GM21390 (cell line): ENCODE data around the gene INPP4A.

Source experiments
- ATAC-seq: cut with Tn5 transposase; IDR thresholded peaks from one replicate; pipeline ENCODE4 v1.9.1; 2021; ENCODE audit not compliant: unreplicated experiment

Gene INPP4A

GRCh38 chr2:98608962-98609604 lies 164.4 kb downstream of the INPP4A start:
- no peak for ATAC-seq

GRCh38 chr2:98614024-98614739 lies 169.5 kb downstream of the INPP4A start:
- no peak for ATAC-seq

GRCh38 chr2:98615481-98615880 lies 170.8 kb downstream of the INPP4A start:
- ATAC-seq, result no peak

- ATAC-seq, result no peak
Measured at GRCh38 chr2:98617149-98617548, 172.5 kb downstream of the INPP4A start.

GRCh38 chr2:98623657-98624056 lies 179.0 kb downstream of the INPP4A start:
- no peak for ATAC-seq

- no peak for ATAC-seq
Measured at GRCh38 chr2:98632351-98632750, 187.7 kb downstream of the INPP4A start.

GRCh38 chr2:98634406-98635092 lies 189.9 kb downstream of the INPP4A start:
- ATAC-seq, result no peak

GRCh38 chr2:98637401-98638147 lies 192.9 kb downstream of the INPP4A start:
- ATAC-seq, result peak; percentile 72

GRCh38 chr2:98643496-98644100 lies 198.9 kb downstream of the INPP4A start:
- ATAC-seq, result no peak
